ENCODE results near the gene ASTN2. TPM values are rescaled to one million over a fixed set of nuclear protein-coding genes. Genes with fewer than 3 reads are reported as not detected.

ASTN2 gene
- total RNA-seq, 4 donors from 2014 or later: 3.3 to 10.2 (median 6.3) TPM

- no peaks in the 10 kb centered on the region for H3K4me1 ChIP-seq
- no peak overlapping the region for H3K27ac ChIP-seq
- H3K27me3 ChIP-seq: no peaks in the 10 kb centered on the region
- no peaks in the 10 kb centered on the region for H3K36me3 ChIP-seq
- H3K9me3 ChIP-seq: no peaks in the 10 kb centered on the region
- DNase-seq: no peak
- no peak overlapping the region for H3K4me3 ChIP-seq
- no peak for TF ChIP-seq POLR2A (IDR thresholded peaks at IDR 0.05)
- no peak for TF ChIP-seq CTCF (IDR thresholded peaks at IDR 0.05)
Observed at GRCh38 chr9:117122953-117123352, 291.9 kb downstream of the ASTN2 start.

DNA sequence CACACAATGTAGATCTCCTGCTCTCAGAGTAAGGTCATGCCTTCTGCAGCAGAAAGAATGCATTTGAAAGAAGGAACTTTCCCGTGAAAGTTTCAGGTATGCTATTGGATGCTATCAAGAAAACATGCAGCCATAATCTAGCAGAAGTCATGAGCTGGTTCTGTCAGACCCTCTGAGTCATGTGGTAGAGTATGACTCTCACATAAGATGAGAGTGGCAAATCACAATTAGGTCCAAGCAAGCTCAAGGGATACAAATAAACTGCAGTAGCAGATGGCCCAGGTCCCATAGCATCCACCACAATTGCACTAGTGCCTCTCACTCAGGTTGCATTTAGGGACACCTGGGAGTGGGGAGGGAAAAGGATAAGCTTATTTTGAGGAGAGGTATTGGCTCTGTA, 292.8 kb downstream of the ASTN2 start:
- Histone ChIP-seq H3K9me3 (no peaks in the 10 kb centered on the region), H3K4me1 (no peaks in the 10 kb centered on the region), H3K36me3 (no peaks in the 10 kb centered on the region), H3K27me3 (no peaks in the 10 kb centered on the region), H3K4me3 (no peak overlapping the region), H3K27ac (no peak overlapping the region)
- TF ChIP-seq POLR2A (IDR thresholded peaks at IDR 0.05) (no peak), CTCF (IDR thresholded peaks at IDR 0.05) (no peak)
- no peak for DNase-seq

DNA sequence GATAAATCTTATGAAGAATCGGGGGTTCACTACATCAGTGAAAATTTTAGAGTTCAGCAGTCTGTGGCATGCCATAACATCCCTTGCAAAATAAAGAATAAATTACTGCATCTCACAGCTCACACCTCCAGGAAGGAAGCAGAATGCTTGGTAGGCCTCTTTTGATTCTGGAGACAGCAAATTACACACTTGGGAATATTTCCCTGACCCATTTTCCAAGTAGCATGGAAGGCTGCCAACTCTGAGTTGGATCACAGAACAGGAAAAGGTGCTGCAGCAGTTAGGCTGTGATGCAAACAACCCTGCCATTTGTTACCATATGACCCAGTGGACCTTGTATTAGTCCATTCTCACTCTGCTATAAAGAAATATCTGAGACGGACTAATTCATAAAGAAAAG, 293.5 kb downstream of the ASTN2 start:
- H3K27ac ChIP-seq: no peak overlapping the region
- H3K4me1 ChIP-seq: no peaks in the 10 kb centered on the region
- TF ChIP-seq POLR2A (IDR thresholded peaks at IDR 0.05): no peak
- TF ChIP-seq CTCF (IDR thresholded peaks at IDR 0.05): no peak
- H3K27me3 ChIP-seq: no peaks in the 10 kb centered on the region
- H3K9me3 ChIP-seq: no peaks in the 10 kb centered on the region
- no peak for DNase-seq
- H3K36me3 ChIP-seq: no peaks in the 10 kb centered on the region
- no peak overlapping the region for H3K4me3 ChIP-seq

- Histone ChIP-seq H3K9me3 (no peaks in the 10 kb centered on the region), H3K36me3 (no peaks in the 10 kb centered on the region), H3K27ac (no peak overlapping the region), H3K4me3 (no peak overlapping the region), H3K4me1 (no peaks in the 10 kb centered on the region), H3K27me3 (no peaks in the 10 kb centered on the region)
- no peak for DNase-seq
- TF ChIP-seq CTCF (IDR thresholded peaks at IDR 0.05): no peak
- TF ChIP-seq POLR2A (IDR thresholded peaks at IDR 0.05): no peak
Observed at GRCh38 chr9:117120061-117120460, 294.8 kb downstream of the ASTN2 start.

- H3K36me3 ChIP-seq: no peaks in the 10 kb centered on the region
- H3K4me1 ChIP-seq: no peaks in the 10 kb centered on the region
- no peak for DNase-seq
- no peak overlapping the region for H3K4me3 ChIP-seq
- TF ChIP-seq POLR2A (IDR thresholded peaks at IDR 0.05) (no peak), CTCF (IDR thresholded peaks at IDR 0.05) (no peak)
- no peaks in the 10 kb centered on the region for H3K27me3 ChIP-seq
- H3K27ac ChIP-seq: no peak overlapping the region
- H3K9me3 ChIP-seq: no peaks in the 10 kb centered on the region
Observed at GRCh38 chr9:117116084-117116483, 298.8 kb downstream of the ASTN2 start.

DNA sequence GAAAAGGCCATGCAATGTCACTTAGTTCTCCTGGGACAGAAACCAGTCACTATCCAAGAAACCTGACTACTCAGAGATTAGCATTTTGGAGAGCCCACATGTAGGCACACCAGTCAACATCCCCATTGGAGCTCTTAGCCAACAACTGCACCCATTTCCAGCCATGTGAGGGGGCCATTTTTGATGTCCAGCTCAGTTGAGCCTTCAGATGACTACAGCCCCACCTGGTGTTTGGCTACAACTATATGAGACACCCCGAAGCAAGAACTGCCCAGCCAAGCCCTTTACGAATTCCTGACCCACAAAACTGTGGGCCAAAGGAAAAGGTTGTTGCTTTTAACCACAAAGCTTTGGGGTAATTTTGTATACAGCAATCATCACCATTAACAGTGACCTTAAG, 300.1 kb downstream of the ASTN2 start:
- no peak for DNase-seq
- Histone ChIP-seq H3K4me1 (no peaks in the 10 kb centered on the region), H3K36me3 (no peaks in the 10 kb centered on the region), H3K27me3 (no peaks in the 10 kb centered on the region), H3K4me3 (no peak overlapping the region), H3K27ac (no peak overlapping the region), H3K9me3 (no peaks in the 10 kb centered on the region)
- TF ChIP-seq POLR2A (IDR thresholded peaks at IDR 0.05) (no peak), CTCF (IDR thresholded peaks at IDR 0.05) (no peak)

Data from Peyer's patch (tissue), 4 donors.